GM19372 (cell line): Measurements from ENCODE around the gene ISM2.

Experiments used
- ATAC-seq: cut with Tn5 transposase; IDR thresholded peaks from one replicate; pipeline ENCODE4 v1.9.1; 2021; ENCODE audit warnings: mild to moderate bottlenecking, low read depth, moderate library complexity; ENCODE audit not compliant: unreplicated experiment

Gene ISM2

GRCh38 chr14:77508876-77509275 is 10.3 kb upstream of the ISM2 start:
- no peak for ATAC-seq

GRCh38 chr14:77508249-77508648 is 9.6 kb upstream of the ISM2 start:
- ATAC-seq = no peak

GRCh38 chr14:77507762-77508161 is 9.1 kb upstream of the ISM2 start:
- ATAC-seq = no peak

GRCh38 chr14:77505031-77505430 is 6.4 kb upstream of the ISM2 start:
- no peak for ATAC-seq

GRCh38 chr14:77503138-77503537 is 4.5 kb upstream of the ISM2 start:
- no peak for ATAC-seq

- no peak for ATAC-seq
Observed at GRCh38 chr14:77502109-77502782, 3.6 kb upstream of the ISM2 start.

- ATAC-seq = peak; percentile 33
Observed at GRCh38 chr14:77498984-77499527, 440 bp upstream of the ISM2 start.

GRCh38 chr14:77495334-77495733 is 3.3 kb downstream of the ISM2 start:
- ATAC-seq = no peak

- no peak for ATAC-seq
Observed at GRCh38 chr14:77491056-77491455, 7.6 kb downstream of the ISM2 start.

GRCh38 chr14:77490347-77490986 is 8.1 kb downstream of the ISM2 start:
- no peak for ATAC-seq

- ATAC-seq = no peak
Observed at GRCh38 chr14:77489041-77489440, 9.6 kb downstream of the ISM2 start.

- no peak for ATAC-seq
Observed at GRCh38 chr14:77488558-77488957, 10.1 kb downstream of the ISM2 start.

GRCh38 chr14:77485901-77486678 is 12.5 kb downstream of the ISM2 start:
- ATAC-seq = no peak

- no peak for ATAC-seq
Observed at GRCh38 chr14:77485256-77485655, 13.4 kb downstream of the ISM2 start.

GRCh38 chr14:77482422-77482821 is 16.2 kb downstream of the ISM2 start:
- no peak for ATAC-seq

- peak; percentile 96 for ATAC-seq
Observed at GRCh38 chr14:77478796-77479195, 19.8 kb downstream of the ISM2 start.

- ATAC-seq = no peak
Observed at GRCh38 chr14:77478029-77478428, 20.6 kb downstream of the ISM2 start.

GRCh38 chr14:77475432-77476115 is 23.0 kb downstream of the ISM2 start:
- no peak for ATAC-seq

- no peak for ATAC-seq
Observed at GRCh38 chr14:77474479-77475177, 24.0 kb downstream of the ISM2 start.

- ATAC-seq = no peak
Observed at GRCh38 chr14:77473921-77474320, 24.7 kb downstream of the ISM2 start.
